A673 (cell line): ENCODE measurements around the gene ID1. TPM values are rescaled to one million over a fixed set of nuclear protein-coding genes. Genes with fewer than 3 reads are reported as not detected.

Experiments used
- BruUV-seq: library from RNA; stranded (reverse); fragments of 400-500 nt; replicated peaks from 2 replicates; lab custom pipeline; 2021; lab: Mats Ljungman, UMichigan
- CTCF ChIA-PET: fragments of 300-600 bp; sonication (Branson Sonifier 250); formaldehyde crosslinking; loops from one replicate; lab custom pipeline; 2022; ENCODE audit warnings: antibody characterized with exemption; lab: Charles Lee
- POLR2A ChIA-PET: fragments of 300-600 bp; sonication (Branson Sonifier 250); formaldehyde crosslinking; loops from one replicate; lab custom pipeline; 2022; ENCODE audit warnings: antibody characterized with exemption; ENCODE audit not compliant: low non-redundant PET; lab: Charles Lee
- DNase-seq: peaks from one replicate; pipeline ENCODE4 v3.0.0-alpha.2; 2015; ENCODE audit warnings: low spot score
- H3K27ac ChIP-seq: fragments of 200-600 bp; sonication (generic); 2 replicates; pipeline ENCODE4 v1.5.1; 2016; ENCODE audit warnings: mixed run types, low read depth, mild to moderate bottlenecking, mixed read lengths, antibody characterized with exemption, low read length; ENCODE audit not compliant: poor library complexity, severe bottlenecking
- H3K27me3 ChIP-seq: fragments of 200-600 bp; sonication (generic); replicated peaks from 2 replicates; pipeline ENCODE4 v1.6.1; 2017; ENCODE audit warnings: mixed run types, low read depth, mild to moderate bottlenecking, mixed read lengths, antibody characterized with exemption, low read length; ENCODE audit not compliant: insufficient read depth, poor library complexity
- H3K36me3 ChIP-seq: fragments of 200-600 bp; sonication (generic); 2 replicates; pipeline ENCODE4 v1.6.1; 2016; ENCODE audit warnings: mixed run types, mild to moderate bottlenecking, mixed read lengths, antibody characterized with exemption, low read length; ENCODE audit not compliant: insufficient read depth, poor library complexity, severe bottlenecking
- H3K4me1 ChIP-seq: fragments of 200-600 bp; sonication (generic); 2 replicates; pipeline ENCODE4 v1.6.1; 2017; ENCODE audit warnings: mixed run types, mild to moderate bottlenecking, mixed read lengths, antibody characterized with exemption, low read length; ENCODE audit not compliant: insufficient read depth, poor library complexity, severe bottlenecking
- H3K4me3 ChIP-seq: fragments of 200-600 bp; sonication (generic); 2 replicates; pipeline ENCODE4 v1.5.1; 2016; ENCODE audit warnings: low read depth, mixed run types, mild to moderate bottlenecking, mixed read lengths, low read length; ENCODE audit not compliant: poor library complexity, severe bottlenecking
- H3K9me3 ChIP-seq: fragments of 200-600 bp; sonication (generic); 2 replicates; pipeline ENCODE4 v1.6.1; 2016; ENCODE audit warnings: mixed run types, low read depth, mild to moderate bottlenecking, mixed read lengths, antibody characterized with exemption, low read length; ENCODE audit not compliant: poor library complexity, severe bottlenecking
- EZH2 ChIP-seq: fragments of 200-600 bp; sonication (generic); IDR thresholded peaks from 2 replicates; pipeline ENCODE4 v1.6.1; 2017; ENCODE audit warnings: borderline replicate concordance, low read depth, mild to moderate bottlenecking, mixed read lengths, antibody characterized with exemption, low read length; ENCODE audit not compliant: poor library complexity, severe bottlenecking
- intact Hi-C: fragments of 100-400 bp; cut with micrococcal nuclease; formaldehyde crosslinking; loops from one replicate; pipeline ENCODE4 v1.10.0; 2022; ENCODE audit not compliant: unreplicated experiment
- total RNA-seq: library from RNA; stranded (reverse); gene quantifications from 2 replicates; pipeline ENCODE4 v1.2.3, GENCODE V29; 2021
- TF ChIP-seq, protein P1 (sequence below): fragments of 300-800, 200-600 bp; sonication (generic); conservative IDR thresholded peaks from 2 replicates; pipeline ENCODE4 v1.5.1; 2017; ENCODE audit warnings: low read depth, mild to moderate bottlenecking, antibody characterized with exemption, low read length, moderate library complexity, mixed read lengths

Gene ID1
- total RNA-seq, 1 experiment from 2014 or later = 39.3 TPM

DNA sequence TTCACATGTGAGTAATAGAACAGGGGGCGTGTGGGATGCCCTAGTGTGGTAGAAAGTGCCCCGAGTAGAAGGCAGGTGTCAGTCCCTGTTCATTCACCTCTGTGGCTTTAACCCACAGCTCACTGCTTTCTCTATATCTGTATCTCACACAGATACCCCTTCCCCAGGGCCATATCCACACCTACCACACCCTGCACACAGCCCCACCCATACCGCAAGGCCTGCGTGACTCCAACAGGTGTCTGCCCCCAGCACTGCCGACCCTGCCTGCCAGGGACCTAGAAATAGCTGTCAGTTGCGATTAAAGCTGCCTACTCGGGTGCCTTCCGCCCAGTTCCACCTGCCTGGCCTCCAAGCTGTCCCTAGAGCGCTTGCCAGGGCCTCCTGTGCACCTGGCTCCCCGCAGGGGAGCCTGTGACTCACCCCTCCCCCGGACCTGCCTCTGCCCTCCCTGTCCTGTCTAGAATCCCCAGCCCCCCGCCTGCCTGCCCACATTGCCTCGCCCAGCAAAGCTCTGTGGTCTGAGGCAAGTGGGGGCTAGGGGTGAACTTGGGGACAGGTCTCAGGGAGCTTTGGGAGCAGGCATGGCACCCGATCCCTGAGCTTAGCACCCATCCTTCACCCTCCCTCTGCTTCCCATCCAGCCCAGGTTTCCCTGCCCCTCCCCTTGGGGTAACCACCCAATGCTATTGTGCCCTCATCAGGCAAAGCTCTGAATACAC is 38.3 kb upstream of the ID1 start:
- intact Hi-C loops = no loop called here
- Histone ChIP-seq H3K27me3 (no peaks in the 10 kb centered on the region), H3K36me3 (peaks cover 35% of the 10 kb centered on the region), H3K27ac (no peak overlapping the region), H3K4me3 (no peak overlapping the region), H3K4me1 (no peaks in the 10 kb centered on the region), H3K9me3 (no peaks in the 10 kb centered on the region)
- POLR2A ChIA-PET = no interaction called here
- BruUV-seq = no TSS peak
- no peak for TF ChIP-seq EZH2
- TF ChIP-seq, protein P1, sequence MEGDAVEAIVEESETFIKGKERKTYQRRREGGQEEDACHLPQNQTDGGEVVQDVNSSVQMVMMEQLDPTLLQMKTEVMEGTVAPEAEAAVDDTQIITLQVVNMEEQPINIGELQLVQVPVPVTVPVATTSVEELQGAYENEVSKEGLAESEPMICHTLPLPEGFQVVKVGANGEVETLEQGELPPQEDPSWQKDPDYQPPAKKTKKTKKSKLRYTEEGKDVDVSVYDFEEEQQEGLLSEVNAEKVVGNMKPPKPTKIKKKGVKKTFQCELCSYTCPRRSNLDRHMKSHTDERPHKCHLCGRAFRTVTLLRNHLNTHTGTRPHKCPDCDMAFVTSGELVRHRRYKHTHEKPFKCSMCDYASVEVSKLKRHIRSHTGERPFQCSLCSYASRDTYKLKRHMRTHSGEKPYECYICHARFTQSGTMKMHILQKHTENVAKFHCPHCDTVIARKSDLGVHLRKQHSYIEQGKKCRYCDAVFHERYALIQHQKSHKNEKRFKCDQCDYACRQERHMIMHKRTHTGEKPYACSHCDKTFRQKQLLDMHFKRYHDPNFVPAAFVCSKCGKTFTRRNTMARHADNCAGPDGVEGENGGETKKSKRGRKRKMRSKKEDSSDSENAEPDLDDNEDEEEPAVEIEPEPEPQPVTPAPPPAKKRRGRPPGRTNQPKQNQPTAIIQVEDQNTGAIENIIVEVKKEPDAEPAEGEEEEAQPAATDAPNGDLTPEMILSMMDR = no peak
- CTCF ChIA-PET = interaction anchor here (0.5 to 5.2 kb wide), 2 partner anchors 10 to 46 kb away, joined by 10 to 72 read pairs; no protein-coding TSS in a partner anchor
- no peak for DNase-seq

DNA sequence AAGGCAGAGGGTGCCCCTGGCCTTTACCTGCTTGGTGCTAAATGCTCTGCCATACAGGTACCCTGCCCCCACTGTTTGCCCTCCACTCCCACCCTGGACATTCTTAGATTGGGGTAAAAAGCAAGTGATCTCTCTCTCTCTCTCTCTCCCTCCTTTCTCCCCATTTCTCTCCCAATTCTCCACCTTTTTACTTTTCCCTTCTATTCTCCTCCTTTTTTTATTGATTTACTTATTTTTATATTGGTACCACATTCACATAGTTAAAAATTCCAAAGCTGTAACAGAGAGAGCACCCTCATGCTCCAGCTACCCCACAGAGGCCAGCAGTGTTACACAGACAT is 37.7 kb upstream of the ID1 start:
- peaks cover 4% of the 10 kb centered on the region for H3K4me1 ChIP-seq
- H3K27ac ChIP-seq = no peak overlapping the region
- no peak for DNase-seq
- no TSS peak for BruUV-seq
- H3K4me3 ChIP-seq = no peak overlapping the region
- H3K27me3 ChIP-seq = no peaks in the 10 kb centered on the region
- H3K36me3 ChIP-seq = peaks cover 31% of the 10 kb centered on the region
- H3K9me3 ChIP-seq = no peaks in the 10 kb centered on the region
- no peak for TF ChIP-seq EZH2
- TF ChIP-seq, protein P1 = no peak
- intact Hi-C loops = no loop called here
- CTCF ChIA-PET = interaction anchor here (5.2 kb wide), 1 partner anchor 45 kb away, joined by 72 read pairs; no protein-coding TSS in a partner anchor
- POLR2A ChIA-PET = no interaction called here

DNA sequence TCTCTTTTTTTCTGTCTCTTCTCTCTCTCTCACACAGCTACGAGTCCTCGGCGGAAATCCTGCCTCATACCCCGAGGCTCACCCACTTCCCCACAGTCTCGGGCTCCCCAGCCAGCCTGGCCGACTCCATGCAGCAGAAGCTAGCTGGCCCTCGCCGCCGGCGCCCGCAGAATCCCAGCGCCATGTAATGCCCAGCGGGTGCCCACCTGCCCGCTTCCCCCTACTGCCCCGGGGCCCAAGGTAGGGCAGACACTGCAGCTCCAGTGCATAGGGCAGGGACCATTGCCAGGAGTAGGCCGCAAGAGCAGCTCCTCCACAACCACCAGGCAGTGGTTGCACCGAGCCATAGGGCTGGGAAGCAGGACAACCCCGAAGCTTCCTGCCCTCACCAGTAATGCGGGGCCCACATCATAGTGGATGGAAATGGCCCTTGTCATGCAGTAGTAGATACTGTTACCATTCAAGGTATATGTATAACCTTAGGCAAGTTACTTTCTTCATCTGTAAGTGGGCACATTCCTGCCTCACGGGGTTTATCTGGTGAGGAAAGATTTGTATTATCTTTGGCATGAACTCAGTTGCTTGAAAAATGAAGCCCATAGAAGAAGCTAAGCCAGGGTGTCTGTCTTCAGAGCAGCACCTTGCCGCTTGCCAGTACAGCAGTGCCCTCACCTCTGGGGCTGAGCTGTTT is 36.9 kb upstream of the ID1 start:
- TF ChIP-seq, protein P1 = no peak
- TF ChIP-seq EZH2 = no peak
- ChIA-PET CTCF (interaction anchor here (1.5 to 5.2 kb wide), 2 partner anchors 39 to 44 kb away, joined by 6 to 72 read pairs; no protein-coding TSS in a partner anchor), POLR2A (no interaction called here)
- no peak overlapping the region for H3K4me3 ChIP-seq
- intact Hi-C loops = loop anchor here (2.0 kb wide), 1 partner anchor 157 kb away; no protein-coding TSS in a partner anchor
- H3K27ac ChIP-seq = no peak overlapping the region
- DNase-seq = no peak
- peaks cover 8% of the 10 kb centered on the region for H3K4me1 ChIP-seq
- H3K27me3 ChIP-seq = no peaks in the 10 kb centered on the region
- peaks cover 24% of the 10 kb centered on the region for H3K36me3 ChIP-seq
- H3K9me3 ChIP-seq = no peaks in the 10 kb centered on the region
- no TSS peak for BruUV-seq
